Stimulated activated CD8-positive, alpha-beta memory T cell treated with anti-CD3 and anti-CD28 coated beads, Interleukin-15, amount 100 ng/mL, for 4 hours (primary cell): ENCODE data around the gene FRG2B.
"Not testable (repeated sequence)": the region's sequence is repeated elsewhere in the genome, so short reads cannot be mapped to it uniquely, and the experiment has no call there.

Experiments
- DNase-seq, 2 donors: peaks; one replicate each; pipeline ENCODE4 v3.0.0-alpha.2; 2020; ENCODE audit warnings: low read depth in 2 of 2

FRG2B gene

GRCh38 chr10:133626695-133627094, at the start of gene FRG2B:
Gene FRG2B (minus strand): TSS chr10:133626795. CDS start chr10:133626742, 53 bp downstream.
- not testable (repeated sequence) for DNase-seq

GRCh38 chr10:133667446-133667845, 40.9 kb upstream of the FRG2B start:
- DNase-seq, result not testable (repeated sequence)

GRCh38 chr10:133663544-133664160, 37.1 kb upstream of the FRG2B start:
- not testable (repeated sequence) for DNase-seq

- DNase-seq, result not testable (repeated sequence)
Measured at GRCh38 chr10:133661122-133661521, 34.5 kb upstream of the FRG2B start.

- not testable (repeated sequence) for DNase-seq
Measured at GRCh38 chr10:133660516-133660915, 33.9 kb upstream of the FRG2B start.

GRCh38 chr10:133657276-133657675, 30.7 kb upstream of the FRG2B start:
- DNase-seq, result not testable (repeated sequence)

GRCh38 chr10:133648872-133649455, 22.4 kb upstream of the FRG2B start:
- DNase-seq, result not testable (repeated sequence)

GRCh38 chr10:133647075-133647748, 20.6 kb upstream of the FRG2B start:
- DNase-seq, result not testable (repeated sequence)

GRCh38 chr10:133637846-133638235, 11.2 kb upstream of the FRG2B start:
- not testable (repeated sequence) for DNase-seq

- DNase-seq, result not testable (repeated sequence)
Measured at GRCh38 chr10:133637202-133637845, 10.7 kb upstream of the FRG2B start.

GRCh38 chr10:133630723-133631249, 4.2 kb upstream of the FRG2B start:
- not testable (repeated sequence) for DNase-seq

- not testable (repeated sequence) for DNase-seq
Measured at GRCh38 chr10:133622544-133622943, 4.1 kb downstream of the FRG2B start.

- no peak for DNase-seq
Measured at GRCh38 chr10:133618851-133619250, 7.7 kb downstream of the FRG2B start.

- DNase-seq, result no peak
Measured at GRCh38 chr10:133617196-133617595, 9.4 kb downstream of the FRG2B start.

GRCh38 chr10:133616371-133617130, 10.0 kb downstream of the FRG2B start:
- no peak for DNase-seq

- DNase-seq, result no peak
Measured at GRCh38 chr10:133614830-133615580, 11.6 kb downstream of the FRG2B start.

- no peak for DNase-seq
Measured at GRCh38 chr10:133613699-133614098, 12.9 kb downstream of the FRG2B start.

- no peak for DNase-seq
Measured at GRCh38 chr10:133611079-133611478, 15.5 kb downstream of the FRG2B start.

GRCh38 chr10:133608855-133609254, 17.7 kb downstream of the FRG2B start:
- no peak for DNase-seq

GRCh38 chr10:133603434-133603833, 23.2 kb downstream of the FRG2B start:
- DNase-seq, result not testable (repeated sequence)

- DNase-seq, result no peak
Measured at GRCh38 chr10:133600657-133601056, 25.9 kb downstream of the FRG2B start.
